Activated T-helper 1 cell treated with Interleukin-2 at 50 U/mL for 16 hours (primary cell): ENCODE data around the gene PRDM7.
"Not testable (repeated sequence)": the region's sequence is repeated elsewhere in the genome, so short reads cannot be mapped to it uniquely, and the experiment has no call there.

Source experiments
- DNase-seq: peaks from one replicate; pipeline ENCODE4 v3.0.0-alpha.2; 2020; ENCODE audit warnings: low read depth

PRDM7 gene

DNA sequence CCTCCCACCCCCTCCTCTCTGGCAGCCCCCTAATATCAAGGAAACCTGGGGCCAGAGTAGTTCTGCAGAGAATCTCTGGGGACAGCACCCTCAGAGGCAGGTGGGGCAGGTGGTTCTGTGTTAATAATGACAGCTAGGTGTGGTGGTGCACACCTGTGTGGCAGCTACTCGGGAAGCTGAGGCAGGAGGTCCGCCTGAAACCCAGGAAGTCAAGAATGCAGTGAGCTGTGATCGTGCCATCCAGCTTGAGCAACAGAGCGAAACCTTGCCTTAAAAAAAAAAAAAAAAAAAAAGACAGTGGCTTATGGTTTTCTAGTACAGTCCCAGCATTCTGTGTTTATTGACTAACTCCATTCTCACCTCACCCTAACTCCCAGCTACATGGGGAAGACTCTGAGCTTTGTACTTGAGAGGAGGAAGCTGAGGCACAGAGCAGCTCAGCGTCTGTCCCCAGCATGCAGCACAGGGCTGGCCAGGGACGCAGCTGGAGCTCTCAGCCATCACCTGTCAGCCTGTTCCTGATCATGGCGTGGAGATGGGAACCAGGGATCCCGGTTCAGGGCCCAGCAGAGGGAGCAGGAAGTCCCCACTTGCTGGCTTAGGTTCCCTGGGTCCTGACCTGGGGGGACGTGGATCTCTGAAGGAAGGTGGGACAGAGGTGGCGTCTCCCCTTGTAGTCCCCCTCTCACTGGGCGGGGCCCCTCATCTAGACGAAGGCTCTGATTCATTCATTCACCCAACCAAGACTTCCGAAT, 64.0 kb downstream of the PRDM7 start:
- no peak for DNase-seq

DNA sequence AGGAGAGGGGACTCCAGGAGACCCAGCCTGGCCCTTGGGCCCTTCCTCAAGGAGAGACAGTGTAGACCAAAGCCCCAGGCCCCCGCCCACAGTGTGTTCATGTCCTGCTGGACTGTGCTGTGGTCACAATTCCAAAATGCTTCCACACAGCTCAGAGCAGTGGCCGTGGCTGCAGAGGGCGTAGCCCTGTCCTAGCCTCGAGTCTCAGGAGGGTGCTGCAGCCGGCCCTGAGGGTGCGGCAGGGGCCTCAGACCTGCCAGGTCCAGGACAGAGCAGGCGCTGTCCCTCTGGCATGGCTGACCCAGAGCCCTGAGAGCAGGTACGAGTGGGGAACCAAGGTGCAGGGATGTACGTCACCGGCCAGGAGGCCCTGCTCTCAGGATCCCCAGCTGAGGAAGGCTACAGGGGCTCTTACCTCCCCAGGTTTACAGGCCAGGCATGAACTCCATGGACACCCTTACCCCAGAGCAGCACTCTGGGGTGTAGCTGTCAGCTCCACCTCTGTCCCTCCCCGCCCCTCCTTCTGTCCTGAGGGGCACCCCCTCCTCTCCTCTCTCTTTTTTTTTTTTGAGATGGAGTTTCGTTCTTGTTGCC, 65.1 kb downstream of the PRDM7 start:
- DNase-seq = no peak

- no peak for DNase-seq
These were observed 65.7 kb downstream of the PRDM7 start for GRCh38 chr16:90011508-90011819.

DNA sequence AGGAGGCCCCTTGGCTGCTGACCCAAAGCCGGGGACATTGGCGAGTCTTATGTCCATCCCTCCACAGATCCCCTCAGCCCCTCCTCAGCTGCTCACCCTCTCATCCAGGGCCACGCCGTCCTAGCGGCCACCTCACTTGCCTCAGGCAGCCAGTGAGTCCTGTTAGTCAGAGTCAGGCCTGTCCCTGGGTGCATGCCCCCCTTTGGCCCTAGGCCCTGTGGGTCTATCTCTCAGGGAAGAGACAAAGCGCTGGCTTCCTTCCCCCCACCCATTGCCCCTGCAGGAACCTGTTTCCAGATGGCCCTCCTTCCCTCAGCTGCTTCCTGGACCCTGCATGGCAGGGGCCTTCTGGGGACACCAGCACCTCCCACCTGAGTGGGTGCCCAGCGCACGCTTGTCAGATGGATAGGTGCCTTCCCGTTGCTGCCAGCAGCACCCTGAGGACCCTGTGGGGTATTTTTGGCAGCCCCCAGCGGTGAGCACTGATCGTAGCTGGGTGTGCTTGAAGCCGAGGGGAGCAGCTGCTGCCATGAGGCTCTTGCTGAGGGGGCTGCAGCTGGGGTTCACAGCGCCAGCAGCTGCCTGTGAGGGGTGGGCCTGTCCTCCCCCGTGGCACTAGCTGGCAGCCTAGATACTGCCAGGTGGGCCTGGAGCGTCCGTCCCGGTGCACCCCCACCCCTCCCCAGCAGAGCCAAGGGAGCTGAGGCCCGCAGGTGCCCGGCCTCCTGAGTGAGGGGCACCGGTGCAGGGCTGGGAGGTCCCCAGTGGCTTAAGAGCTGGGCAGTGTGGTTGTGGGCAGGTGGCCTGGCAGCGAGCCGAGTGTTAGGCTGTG, 66.2 kb downstream of the PRDM7 start:
- no peak for DNase-seq

GRCh38 chr16:90009172-90009899, 67.8 kb downstream of the PRDM7 start:
- no peak for DNase-seq

- DNase-seq = peak; percentile 39
These were observed 68.4 kb downstream of the PRDM7 start for GRCh38 chr16:90008708-90009145.

GRCh38 chr16:90007635-90008234, 69.4 kb downstream of the PRDM7 start:
- not testable (repeated sequence) for DNase-seq

DNA sequence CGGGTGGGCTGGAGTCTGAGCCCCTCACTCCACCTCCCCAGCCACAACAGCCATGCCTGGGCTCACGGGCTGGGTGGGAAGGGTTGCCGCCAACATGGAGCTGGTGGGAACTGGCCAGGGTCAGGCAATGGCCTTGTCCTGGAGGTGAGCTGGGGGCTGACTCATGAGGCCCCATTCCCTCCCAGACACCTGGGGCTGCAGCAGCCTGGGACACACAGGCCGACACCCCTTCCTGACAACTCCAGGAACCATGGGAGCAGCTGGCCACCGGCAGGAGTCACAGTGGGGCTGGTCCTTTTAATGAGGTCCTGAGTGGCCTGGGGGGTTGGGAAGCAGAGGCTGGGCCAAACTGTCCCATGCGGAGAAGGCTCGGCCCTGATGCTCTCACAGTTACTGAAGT, 70.1 kb downstream of the PRDM7 start:
- DNase-seq = no peak
